Measurements from ENCODE around the gene BCCIP.

DNA sequence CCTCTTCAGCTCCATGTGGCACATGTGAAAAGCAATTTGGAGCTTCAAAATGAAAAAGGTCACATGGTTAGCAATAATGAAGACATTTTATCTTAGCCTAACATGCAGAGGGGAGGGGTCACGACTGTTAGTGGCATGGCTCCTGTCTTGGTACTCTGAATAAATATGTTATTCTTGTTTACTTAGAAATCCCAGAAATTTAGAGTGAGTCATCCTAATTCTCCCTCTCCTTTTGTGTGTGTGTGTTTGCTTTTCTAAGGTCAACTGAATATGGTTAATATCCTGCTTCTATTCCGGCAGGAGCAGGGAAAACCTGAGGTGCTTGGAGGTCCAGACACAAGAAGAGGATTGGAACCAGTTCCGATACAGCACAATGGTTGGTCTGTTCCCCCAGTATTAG, 17.6 kb downstream of the BCCIP start:
- TF ChIP-seq, protein P1, sequence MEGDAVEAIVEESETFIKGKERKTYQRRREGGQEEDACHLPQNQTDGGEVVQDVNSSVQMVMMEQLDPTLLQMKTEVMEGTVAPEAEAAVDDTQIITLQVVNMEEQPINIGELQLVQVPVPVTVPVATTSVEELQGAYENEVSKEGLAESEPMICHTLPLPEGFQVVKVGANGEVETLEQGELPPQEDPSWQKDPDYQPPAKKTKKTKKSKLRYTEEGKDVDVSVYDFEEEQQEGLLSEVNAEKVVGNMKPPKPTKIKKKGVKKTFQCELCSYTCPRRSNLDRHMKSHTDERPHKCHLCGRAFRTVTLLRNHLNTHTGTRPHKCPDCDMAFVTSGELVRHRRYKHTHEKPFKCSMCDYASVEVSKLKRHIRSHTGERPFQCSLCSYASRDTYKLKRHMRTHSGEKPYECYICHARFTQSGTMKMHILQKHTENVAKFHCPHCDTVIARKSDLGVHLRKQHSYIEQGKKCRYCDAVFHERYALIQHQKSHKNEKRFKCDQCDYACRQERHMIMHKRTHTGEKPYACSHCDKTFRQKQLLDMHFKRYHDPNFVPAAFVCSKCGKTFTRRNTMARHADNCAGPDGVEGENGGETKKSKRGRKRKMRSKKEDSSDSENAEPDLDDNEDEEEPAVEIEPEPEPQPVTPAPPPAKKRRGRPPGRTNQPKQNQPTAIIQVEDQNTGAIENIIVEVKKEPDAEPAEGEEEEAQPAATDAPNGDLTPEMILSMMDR (IDR thresholded peaks at IDR 0.05): no peak
- TF ChIP-seq POLR2A (IDR thresholded peaks at IDR 0.05): no peak

Measured in esophagus squamous epithelium (tissue), 4 donors.